Neural progenitor cell (in vitro differentiated cells): ENCODE results near the gene CSNK2A1. TPM values are rescaled to one million over a fixed set of nuclear protein-coding genes. Genes with fewer than 3 reads are reported as not detected.

ENCODE experiments used
- DNase-seq: peaks from one replicate; pipeline ENCODE4 v3.0.0-alpha.2; 2016; ENCODE audit warnings: low spot score
- H2AFZ ChIP-seq: fragments of 200-600 bp; sonication (generic); replicated peaks from 2 replicates; pipeline ENCODE4 v1.6.1; 2016; ENCODE audit warnings: antibody characterized with exemption
- H3F3A ChIP-seq: fragments of 200-600 bp; sonication (generic); 2 replicates; pipeline ENCODE4 v1.6.1; 2016; ENCODE audit warnings: antibody characterized with exemption, low read depth
- H3K27ac ChIP-seq: fragments of 200-600 bp; sonication (generic); 2 replicates; pipeline ENCODE4 v1.5.1; 2016; ENCODE audit warnings: mild to moderate bottlenecking
- H3K27me3 ChIP-seq: fragments of 200-600 bp; sonication (generic); 2 replicates; pipeline ENCODE4 v1.6.1; 2016; ENCODE audit warnings: mild to moderate bottlenecking, moderate library complexity
- H3K36me3 ChIP-seq: fragments of 200-600 bp; sonication (generic); 2 replicates; pipeline ENCODE4 v1.5.1; 2016
- H3K4me1 ChIP-seq: fragments of 200-600 bp; sonication (generic); 2 replicates; pipeline ENCODE4 v1.6.1; 2016; ENCODE audit warnings: mixed run types
- H3K4me2 ChIP-seq: fragments of 200-600 bp; sonication (generic); 2 replicates; pipeline ENCODE4 v1.6.1; 2016
- H3K4me3 ChIP-seq: fragments of 200-600 bp; sonication (generic); 2 replicates; pipeline ENCODE4 v1.5.1; 2016
- H3K79me2 ChIP-seq: fragments of 200-600 bp; sonication (generic); 2 replicates; pipeline ENCODE4 v1.6.1; 2016; ENCODE audit warnings: low read depth
- H3K9ac ChIP-seq: fragments of 200-600 bp; sonication (generic); 2 replicates; pipeline ENCODE4 v1.6.1; 2016
- H3K9me3 ChIP-seq: fragments of 200-600 bp; sonication (generic); 2 replicates; pipeline ENCODE4 v1.5.1; 2016; ENCODE audit warnings: low read depth
- H4K20me1 ChIP-seq: fragments of 200-600 bp; sonication (generic); 2 replicates; pipeline ENCODE4 v1.6.1; 2016; ENCODE audit warnings: low read depth
- H3K27ac Mint-ChIP-seq: 3 replicates; pipeline ENCODE4 v1.8.0; 2021; ENCODE audit warnings: mixed read lengths
- H3K27me3 Mint-ChIP-seq: 2 replicates; pipeline ENCODE4 v1.8.0; 2022; ENCODE audit warnings: low read depth, mild to moderate bottlenecking, inconsistent platforms, moderate library complexity, mixed read lengths; ENCODE audit not compliant: insufficient read depth
- H3K36me3 Mint-ChIP-seq: 3 replicates; pipeline ENCODE4 v1.8.0; 2021; ENCODE audit warnings: mixed read lengths
- H3K4me1 Mint-ChIP-seq: 3 replicates; pipeline ENCODE4 v1.8.0; 2021; ENCODE audit warnings: mixed read lengths
- H3K4me3 Mint-ChIP-seq: 3 replicates; pipeline ENCODE4 v1.8.0; 2021; ENCODE audit warnings: mild to moderate bottlenecking, moderate library complexity, mixed read lengths
- H3K9me3 Mint-ChIP-seq: 3 replicates; pipeline ENCODE4 v1.8.0; 2020; ENCODE audit warnings: mixed read lengths
- CTCF ChIP-seq: fragments of 200-600 bp; sonication (generic); IDR thresholded peaks from 2 replicates; pipeline ENCODE4 v1.5.1; 2017; ENCODE audit warnings: antibody characterized with exemption, mild to moderate bottlenecking
- EZH2 ChIP-seq: fragments of 200-600 bp; sonication (generic); IDR thresholded peaks from 2 replicates; pipeline ENCODE4 v1.6.1; 2017; ENCODE audit warnings: antibody characterized with exemption, mild to moderate bottlenecking, moderate library complexity
- EZH2phosphoT487 ChIP-seq: fragments of 200-600 bp; sonication (generic); IDR thresholded peaks from 2 replicates; pipeline ENCODE4 v1.6.1; 2017; ENCODE audit warnings: antibody characterized with exemption
- total RNA-seq: library from RNA; depleted of rRNA; stranded (reverse); fragments of >200 nt; gene quantifications from 2 replicates; pipeline ENCODE4 v1.2.3, GENCODE V29; 2015; ENCODE audit warnings: low replicate concordance

CSNK2A1 gene
- total RNA-seq, 1 donor from 2014 or later: 599 TPM

- DNase-seq: no peak
- Mint-ChIP-seq H3K27me3 (peaks cover 12% of the 10 kb centered on the region), H3K9me3 (no peaks in the 10 kb centered on the region), H3K4me3 (no peak overlapping the region), H3K27ac (no peak overlapping the region), H3K36me3 (no peaks in the 10 kb centered on the region), H3K4me1 (peaks cover 6% of the 10 kb centered on the region)
- H3K4me2 ChIP-seq: no peak overlapping the region
- no peaks in the 10 kb centered on the region for H3F3A ChIP-seq
- no peaks in the 10 kb centered on the region for H4K20me1 ChIP-seq
- TF ChIP-seq CTCF (no peak), EZH2 (no peak), EZH2phosphoT487 (no peak)
- H3K4me1 ChIP-seq: peaks cover 8% of the 10 kb centered on the region
- peaks cover 15% of the 10 kb centered on the region for H3K27me3 ChIP-seq
- H3K79me2 ChIP-seq: no peaks in the 10 kb centered on the region
- H2AFZ ChIP-seq: no peak overlapping the region
- no peaks in the 10 kb centered on the region for H3K9me3 ChIP-seq
- H3K9ac ChIP-seq: no peak overlapping the region
- H3K27ac ChIP-seq: no peak overlapping the region
- no peak overlapping the region for H3K4me3 ChIP-seq
- H3K36me3 ChIP-seq: no peaks in the 10 kb centered on the region
These were observed 13.4 kb upstream of the CSNK2A1 start for GRCh38 chr20:556984-557383.

- Mint-ChIP-seq H3K27ac (no peak overlapping the region), H3K9me3 (no peaks in the 10 kb centered on the region), H3K27me3 (peaks cover 12% of the 10 kb centered on the region), H3K4me1 (peaks cover 6% of the 10 kb centered on the region), H3K36me3 (no peaks in the 10 kb centered on the region), H3K4me3 (no peak overlapping the region)
- Histone ChIP-seq H3F3A (no peaks in the 10 kb centered on the region), H3K9me3 (no peaks in the 10 kb centered on the region), H2AFZ (no peak overlapping the region), H3K36me3 (no peaks in the 10 kb centered on the region), H4K20me1 (no peaks in the 10 kb centered on the region), H3K4me2 (no peak overlapping the region), H3K27me3 (peaks cover 23% of the 10 kb centered on the region), H3K4me3 (no peak overlapping the region), H3K79me2 (no peaks in the 10 kb centered on the region), H3K27ac (no peak overlapping the region), H3K9ac (no peak overlapping the region), H3K4me1 (peaks cover 8% of the 10 kb centered on the region)
- TF ChIP-seq CTCF (no peak), EZH2phosphoT487 (no peak), EZH2 (no peak)
- no peak for DNase-seq
These were observed 12.4 kb upstream of the CSNK2A1 start for GRCh38 chr20:555976-556385.

GRCh38 chr20:550611-551010 lies 7.0 kb upstream of the CSNK2A1 start:
- no peaks in the 10 kb centered on the region for H3K79me2 ChIP-seq
- H3K4me3 Mint-ChIP-seq: no peak overlapping the region
- H4K20me1 ChIP-seq: no peaks in the 10 kb centered on the region
- no peaks in the 10 kb centered on the region for H3K36me3 ChIP-seq
- H3K4me3 ChIP-seq: no peak overlapping the region
- no peaks in the 10 kb centered on the region for H3F3A ChIP-seq
- H3K36me3 Mint-ChIP-seq: no peaks in the 10 kb centered on the region
- H2AFZ ChIP-seq: no peak overlapping the region
- H3K27ac Mint-ChIP-seq: no peak overlapping the region
- H3K4me1 ChIP-seq: peaks cover 1% of the 10 kb centered on the region
- TF ChIP-seq EZH2phosphoT487 (no peak), EZH2 (no peak), CTCF (no peak)
- H3K27me3 Mint-ChIP-seq: peaks cover 11% of the 10 kb centered on the region
- peaks cover 68% of the 10 kb centered on the region for H3K27me3 ChIP-seq
- no peaks in the 10 kb centered on the region for H3K9me3 ChIP-seq
- H3K4me1 Mint-ChIP-seq: no peaks in the 10 kb centered on the region
- no peak overlapping the region for H3K4me2 ChIP-seq
- H3K9ac ChIP-seq: no peak overlapping the region
- no peak for DNase-seq
- H3K9me3 Mint-ChIP-seq: no peaks in the 10 kb centered on the region
- H3K27ac ChIP-seq: no peak overlapping the region
